Progenitor cell of endocrine pancreas (in vitro differentiated cells): ENCODE measurements around the gene PON3. TPM values are rescaled to one million over a fixed set of nuclear protein-coding genes. Genes with fewer than 3 reads are reported as not detected.

Source experiments
- DNase-seq: peaks from one replicate; pipeline ENCODE4 v3.0.0; 2021; ENCODE audit warnings: low spot score; ENCODE audit not compliant: unreplicated experiment
- H3K27ac Mint-ChIP-seq: 2 replicates; pipeline ENCODE4 v1.8.0; 2021; ENCODE audit warnings: mild to moderate bottlenecking, moderate library complexity, mixed read lengths
- H3K27me3 Mint-ChIP-seq: 2 replicates; pipeline ENCODE4 v1.8.0; 2021; ENCODE audit warnings: mixed read lengths
- H3K36me3 Mint-ChIP-seq: 2 replicates; pipeline ENCODE4 v1.8.0; 2022; ENCODE audit warnings: mixed read lengths; ENCODE audit not compliant: insufficient read depth
- H3K4me1 Mint-ChIP-seq: 2 replicates; pipeline ENCODE4 v1.8.0; 2021; ENCODE audit warnings: low read depth, mixed read lengths
- H3K4me3 Mint-ChIP-seq: 2 replicates; pipeline ENCODE4 v1.8.0; 2021; ENCODE audit warnings: low read depth, mild to moderate bottlenecking, moderate library complexity, mixed read lengths
- H3K9me3 Mint-ChIP-seq: 2 replicates; pipeline ENCODE4 v1.8.0; 2021; ENCODE audit warnings: low read depth, mixed read lengths
- CTCF ChIP-seq: fragments of 200-600 bp; sonication (generic); IDR thresholded peaks from one replicate; pipeline ENCODE4 v1.5.0; 2021; ENCODE audit warnings: antibody characterized with exemption, mild to moderate bottlenecking; ENCODE audit not compliant: unreplicated experiment
- total RNA-seq: library from RNA; stranded (reverse); gene quantifications from 2 replicates; pipeline ENCODE4 v1.2.1, GENCODE V29; 2021

PON3 gene
- total RNA-seq, 1 donor from 2014 or later, result 0.14 TPM

- no peaks in the 10 kb centered on the region for H3K9me3 Mint-ChIP-seq
- no peaks in the 10 kb centered on the region for H3K27me3 Mint-ChIP-seq
- no peak for DNase-seq
- TF ChIP-seq CTCF, result no peak
- no peak overlapping the region for H3K27ac Mint-ChIP-seq
- H3K36me3 Mint-ChIP-seq, result no peaks in the 10 kb centered on the region
- no peak overlapping the region for H3K4me3 Mint-ChIP-seq
- H3K4me1 Mint-ChIP-seq, result no peaks in the 10 kb centered on the region
Observed at GRCh38 chr7:95367606-95368005, 28.6 kb downstream of the PON3 start.

- Mint-ChIP-seq H3K4me1 (no peaks in the 10 kb centered on the region), H3K4me3 (no peak overlapping the region), H3K27ac (no peak overlapping the region), H3K36me3 (no peaks in the 10 kb centered on the region), H3K27me3 (no peaks in the 10 kb centered on the region), H3K9me3 (no peaks in the 10 kb centered on the region)
- no peak for DNase-seq
- TF ChIP-seq CTCF, result no peak
Observed at GRCh38 chr7:95365151-95365550, 31.0 kb downstream of the PON3 start.

GRCh38 chr7:95357623-95358022 lies 38.6 kb downstream of the PON3 start:
- TF ChIP-seq CTCF, result no peak
- Mint-ChIP-seq H3K9me3 (peaks cover 6% of the 10 kb centered on the region), H3K4me1 (no peaks in the 10 kb centered on the region), H3K36me3 (peaks cover 1% of the 10 kb centered on the region), H3K27ac (no peak overlapping the region), H3K4me3 (no peak overlapping the region), H3K27me3 (no peaks in the 10 kb centered on the region)
- DNase-seq, result no peak

- Mint-ChIP-seq H3K9me3 (no peaks in the 10 kb centered on the region), H3K27me3 (no peaks in the 10 kb centered on the region), H3K27ac (no peak overlapping the region), H3K4me3 (no peak overlapping the region), H3K36me3 (no peaks in the 10 kb centered on the region), H3K4me1 (no peaks in the 10 kb centered on the region)
- DNase-seq, result no peak
- peak; percentile 53 for TF ChIP-seq CTCF
Observed at GRCh38 chr7:95342642-95343307, 53.4 kb downstream of the PON3 start.

- H3K27ac Mint-ChIP-seq, result no peak overlapping the region
- no peaks in the 10 kb centered on the region for H3K27me3 Mint-ChIP-seq
- H3K4me1 Mint-ChIP-seq, result no peaks in the 10 kb centered on the region
- H3K36me3 Mint-ChIP-seq, result no peaks in the 10 kb centered on the region
- no peak for TF ChIP-seq CTCF
- H3K4me3 Mint-ChIP-seq, result no peak overlapping the region
- H3K9me3 Mint-ChIP-seq, result no peaks in the 10 kb centered on the region
- no peak for DNase-seq
Observed at GRCh38 chr7:95342029-95342428, 54.1 kb downstream of the PON3 start.
